GM12801 (cell line): ENCODE results near the gene PHKA2.

Experiments
- TF ChIP-seq, protein P1 (sequence below): IDR thresholded peaks from one replicate; pipeline ENCODE4 v1.5.1; 2011; ENCODE audit warnings: control low read depth; ENCODE audit not compliant: insufficient read length; ENCODE audit errors: extremely low read depth

PHKA2 gene

DNA sequence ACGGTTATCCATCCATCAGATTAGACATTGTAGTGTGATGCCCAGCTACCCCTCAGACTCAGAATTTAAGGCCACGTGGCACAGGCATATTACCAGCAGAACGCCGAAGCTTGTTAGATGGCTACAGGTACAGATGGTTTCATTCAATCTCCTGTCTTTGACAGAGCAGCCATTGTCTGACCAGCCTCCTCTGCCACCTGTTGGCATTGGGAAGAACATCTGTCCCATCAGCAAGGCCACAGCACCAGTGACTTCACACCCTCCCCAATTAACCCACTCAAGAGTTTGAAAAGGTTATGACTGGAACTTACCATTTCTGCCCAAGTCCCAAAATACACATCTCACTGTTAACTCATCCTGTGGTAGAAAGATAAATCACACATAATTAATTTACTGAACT is 22.0 kb upstream of the PHKA2 start:
- TF ChIP-seq, protein P1, sequence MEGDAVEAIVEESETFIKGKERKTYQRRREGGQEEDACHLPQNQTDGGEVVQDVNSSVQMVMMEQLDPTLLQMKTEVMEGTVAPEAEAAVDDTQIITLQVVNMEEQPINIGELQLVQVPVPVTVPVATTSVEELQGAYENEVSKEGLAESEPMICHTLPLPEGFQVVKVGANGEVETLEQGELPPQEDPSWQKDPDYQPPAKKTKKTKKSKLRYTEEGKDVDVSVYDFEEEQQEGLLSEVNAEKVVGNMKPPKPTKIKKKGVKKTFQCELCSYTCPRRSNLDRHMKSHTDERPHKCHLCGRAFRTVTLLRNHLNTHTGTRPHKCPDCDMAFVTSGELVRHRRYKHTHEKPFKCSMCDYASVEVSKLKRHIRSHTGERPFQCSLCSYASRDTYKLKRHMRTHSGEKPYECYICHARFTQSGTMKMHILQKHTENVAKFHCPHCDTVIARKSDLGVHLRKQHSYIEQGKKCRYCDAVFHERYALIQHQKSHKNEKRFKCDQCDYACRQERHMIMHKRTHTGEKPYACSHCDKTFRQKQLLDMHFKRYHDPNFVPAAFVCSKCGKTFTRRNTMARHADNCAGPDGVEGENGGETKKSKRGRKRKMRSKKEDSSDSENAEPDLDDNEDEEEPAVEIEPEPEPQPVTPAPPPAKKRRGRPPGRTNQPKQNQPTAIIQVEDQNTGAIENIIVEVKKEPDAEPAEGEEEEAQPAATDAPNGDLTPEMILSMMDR, result no peak

DNA sequence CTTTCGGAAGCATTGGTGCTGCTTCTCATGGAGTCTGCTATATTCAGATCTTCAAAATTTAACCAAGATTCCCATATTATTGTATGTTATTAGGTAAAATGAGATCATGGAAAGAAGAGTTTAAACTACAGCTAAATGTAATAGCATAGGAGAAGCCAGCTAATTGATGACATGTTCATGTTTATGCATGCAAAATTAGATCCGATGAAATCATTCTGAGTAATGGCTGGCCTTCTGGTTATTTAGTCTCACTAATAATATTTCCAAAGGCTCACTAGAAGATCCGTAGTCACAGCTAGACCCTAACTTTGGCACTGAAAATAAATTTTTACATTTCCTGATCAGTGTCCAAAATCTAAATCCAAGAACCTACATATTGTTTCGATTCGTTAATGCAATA is 19.8 kb upstream of the PHKA2 start:
- TF ChIP-seq, protein P1, result no peak

DNA sequence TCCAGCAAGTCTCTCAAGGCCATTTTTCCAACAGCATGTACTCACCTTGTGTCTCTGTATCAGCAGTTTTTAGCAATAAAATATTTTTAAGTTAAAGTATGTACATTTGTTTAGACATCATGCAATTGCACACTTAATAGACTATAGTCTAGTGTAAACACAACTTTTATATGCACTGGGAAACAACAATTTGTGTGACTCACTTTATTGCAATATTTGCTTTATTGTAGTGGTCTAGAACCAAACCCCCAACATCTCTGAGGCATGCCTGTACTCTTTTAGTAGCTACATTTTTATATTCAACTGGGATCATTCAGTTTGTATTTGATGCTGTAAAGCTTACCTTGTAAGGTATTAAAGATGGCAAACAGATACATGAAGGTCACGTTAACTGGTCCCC is 14.7 kb upstream of the PHKA2 start:
- TF ChIP-seq, protein P1, result no peak

DNA sequence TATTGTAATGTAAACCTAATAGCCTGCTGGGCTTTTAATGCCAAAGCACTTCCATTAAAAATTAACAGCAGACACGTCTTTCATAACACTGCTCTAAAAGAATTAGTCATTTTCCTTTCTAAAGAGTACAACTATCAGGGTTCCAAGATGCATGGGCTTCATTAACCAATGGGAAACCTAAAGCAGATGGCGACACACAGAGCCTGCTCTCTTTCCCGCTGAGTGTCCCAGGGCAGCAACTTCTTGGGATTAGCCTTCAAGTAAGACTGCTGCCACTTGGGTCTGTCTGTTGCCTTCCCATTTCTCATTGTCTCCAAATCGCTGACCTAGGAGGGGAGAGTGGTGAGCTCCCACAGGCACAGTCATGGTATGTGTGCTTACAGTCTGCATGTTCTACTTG is 14.0 kb upstream of the PHKA2 start:
- TF ChIP-seq, protein P1, result no peak

DNA sequence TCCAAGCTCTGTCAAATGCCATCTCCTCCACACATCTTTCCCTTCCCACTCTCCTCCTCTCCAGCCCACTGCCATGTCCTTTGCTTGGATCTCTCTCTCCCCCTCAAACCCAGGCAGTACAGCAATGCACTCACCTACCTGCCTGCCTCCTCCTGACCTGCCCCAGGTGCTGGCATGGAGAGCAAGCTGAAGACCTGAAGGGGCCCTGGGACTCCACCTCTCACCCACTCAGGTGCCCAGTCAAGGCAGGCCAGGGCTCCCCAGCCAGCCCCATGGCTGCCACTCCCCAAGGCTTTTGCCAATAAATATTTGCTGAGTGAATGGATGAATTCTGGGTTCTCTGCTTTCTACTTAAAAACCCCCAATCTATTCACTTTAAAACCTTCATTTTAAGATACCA is 12.6 kb upstream of the PHKA2 start:
- TF ChIP-seq, protein P1, result no peak

DNA sequence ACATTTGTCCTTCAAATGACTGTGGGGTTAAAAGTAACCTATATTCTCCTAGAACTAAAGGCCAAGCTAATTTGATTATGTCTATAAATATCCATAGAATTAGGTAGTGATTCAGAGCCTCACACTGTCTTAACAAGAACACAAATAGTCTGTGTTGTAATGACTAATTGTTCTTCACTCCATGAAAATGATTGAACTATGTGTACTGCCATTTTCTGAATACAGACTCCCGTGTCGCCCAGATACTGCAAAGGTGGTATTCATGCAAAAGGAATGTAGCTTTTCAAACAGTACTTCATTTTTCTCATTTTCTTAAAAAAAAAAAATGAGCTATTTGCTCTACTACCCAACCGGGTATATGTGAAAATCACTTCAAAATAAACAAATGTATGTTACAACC is 11.3 kb upstream of the PHKA2 start:
- TF ChIP-seq, protein P1, result no peak

DNA sequence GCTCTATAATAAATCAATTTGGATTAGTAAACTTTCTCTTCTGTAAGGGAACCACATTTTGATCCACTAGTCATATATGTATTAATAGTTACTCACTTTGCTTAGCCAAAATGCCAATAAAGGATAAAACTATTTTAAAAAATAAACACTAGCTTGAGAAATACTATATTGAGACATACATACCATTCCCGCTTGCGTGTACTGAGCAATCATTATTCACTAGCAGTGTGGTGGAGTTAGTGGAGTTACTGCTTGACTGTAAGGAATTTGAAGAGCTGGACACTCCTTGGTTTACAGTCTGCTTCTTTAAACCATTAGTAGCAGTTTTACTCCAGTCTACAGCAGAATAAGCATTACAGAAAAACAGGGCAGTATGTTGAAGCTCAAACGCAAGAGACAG is 10.8 kb upstream of the PHKA2 start:
- TF ChIP-seq, protein P1, result no peak

DNA sequence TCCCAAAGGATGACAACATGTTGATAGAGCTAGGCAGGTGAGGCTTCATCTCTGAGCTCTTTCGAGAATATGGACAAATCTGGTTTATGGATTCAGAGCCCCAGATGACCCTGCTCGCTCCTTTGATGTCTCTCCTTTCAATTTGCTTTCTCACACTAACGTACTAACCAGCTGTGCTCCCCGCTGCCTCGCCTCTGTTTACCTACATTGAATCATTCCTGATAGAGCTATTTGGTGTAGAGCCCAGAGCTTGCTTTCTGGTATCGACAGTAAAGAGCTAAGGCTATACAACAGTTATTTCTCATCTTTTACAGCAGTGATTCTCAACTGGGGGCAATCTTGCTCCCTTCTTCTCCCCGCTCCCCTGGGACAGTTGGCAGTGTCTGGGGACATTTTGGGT is 8.9 kb upstream of the PHKA2 start:
- TF ChIP-seq, protein P1, result no peak
